Skeletal muscle satellite cell (primary cell): ENCODE results near the gene POU2F2.
A peak's percentile ranks its signal among the peaks of the same experiment; 100 is the strongest.

ENCODE experiments used
- H3K27me3 ChIP-seq: 2 replicates; pipeline ENCODE4 v1.7.0; 2013; ENCODE audit warnings: low read length; ENCODE audit not compliant: control insufficient read depth, insufficient read depth
- H3K36me3 ChIP-seq: 2 replicates; pipeline ENCODE4 v1.7.0; 2013; ENCODE audit warnings: mild to moderate bottlenecking, control low read depth, low read length; ENCODE audit not compliant: insufficient read depth
- H3K4me1 ChIP-seq: 2 replicates; pipeline ENCODE4 v1.7.0; 2013; ENCODE audit warnings: low read length; ENCODE audit not compliant: control insufficient read depth, insufficient read depth
- H3K4me2 ChIP-seq: 2 replicates; pipeline ENCODE4 v1.7.0; 2013; ENCODE audit warnings: mild to moderate bottlenecking, low read length
- H3K4me3 ChIP-seq: 2 replicates; pipeline ENCODE4 v1.7.0; 2013; ENCODE audit warnings: low read length
- H3K9ac ChIP-seq: 2 replicates; pipeline ENCODE4 v1.7.0; 2013; ENCODE audit warnings: mild to moderate bottlenecking, low read depth, low read length, moderate library complexity
- H3K9me3 ChIP-seq: replicated peaks from 2 replicates; pipeline ENCODE4 v1.7.0; 2013; ENCODE audit warnings: mild to moderate bottlenecking, control low read depth, low read length

Gene POU2F2

DNA sequence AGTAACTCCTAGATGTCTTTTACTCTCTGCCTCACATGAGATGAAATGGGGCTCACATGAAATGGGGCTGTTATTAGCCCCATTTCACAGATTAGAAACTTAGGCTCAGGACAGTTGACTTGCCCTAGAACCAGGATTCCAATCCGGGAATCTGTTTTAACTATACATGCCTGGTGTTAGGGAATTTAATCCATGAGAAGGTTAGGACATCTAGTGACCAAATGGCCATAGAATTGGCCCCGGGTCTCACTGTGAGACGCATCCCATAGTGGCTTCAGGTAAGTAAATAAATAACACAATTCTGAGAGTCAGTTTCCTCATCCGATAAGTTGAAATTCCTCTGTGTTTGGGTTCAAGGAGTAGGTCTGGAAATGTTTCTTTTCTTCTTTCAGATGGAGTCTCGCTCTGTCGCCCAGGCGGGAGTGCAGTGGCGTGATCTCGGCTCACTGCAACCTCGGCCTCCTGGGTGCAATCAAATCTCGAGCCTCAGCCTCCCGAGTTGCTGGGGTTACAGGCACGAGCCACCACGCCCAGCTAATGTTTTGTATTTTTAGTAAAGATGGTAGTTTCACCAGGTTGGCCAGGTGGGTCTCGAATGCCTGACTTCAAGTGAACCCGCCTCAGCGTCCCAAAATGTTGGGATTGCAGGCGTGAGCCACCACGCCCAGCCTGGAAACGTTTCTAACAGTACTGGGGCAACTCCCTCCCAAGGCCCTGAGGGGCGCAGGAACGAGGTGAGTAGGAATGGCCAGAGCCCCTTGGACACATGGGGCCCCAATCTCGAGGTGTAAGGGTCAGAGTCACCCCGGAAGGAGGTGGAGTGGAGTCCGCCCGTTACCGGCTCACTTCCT, 57.5 kb downstream of the POU2F2 start:
- Histone ChIP-seq H3K27me3 (peaks cover 10% of the 10 kb centered on the region), H3K4me3 (peak overlapping the region; percentile 88), H3K4me2 (peak overlapping the region; percentile 92), H3K4me1 (peaks cover 32% of the 10 kb centered on the region), H3K9me3 (no peaks in the 10 kb centered on the region), H3K36me3 (peaks cover 14% of the 10 kb centered on the region), H3K9ac (peak overlapping the region; percentile 92)

DNA sequence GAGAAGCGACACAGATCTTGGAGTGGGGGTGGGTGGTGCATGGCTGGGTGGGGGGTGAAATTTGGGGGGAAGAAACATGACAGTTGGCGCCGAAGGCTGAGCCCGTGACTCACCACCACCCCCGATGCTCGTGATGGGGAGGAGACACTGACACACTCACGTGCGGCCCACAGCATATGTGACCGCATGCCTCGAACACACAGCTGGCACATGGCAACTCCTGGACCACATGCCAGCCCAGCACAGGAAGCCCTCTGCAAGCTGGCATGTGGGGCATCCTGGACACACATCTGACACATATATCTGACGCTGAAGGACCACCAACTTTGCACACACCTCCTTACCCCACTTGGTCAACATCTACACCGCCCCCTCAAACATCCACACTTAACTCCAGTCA, 61.0 kb downstream of the POU2F2 start:
- Histone ChIP-seq H3K9ac (no peak overlapping the region), H3K9me3 (no peaks in the 10 kb centered on the region), H3K4me1 (peaks cover 7% of the 10 kb centered on the region)

DNA sequence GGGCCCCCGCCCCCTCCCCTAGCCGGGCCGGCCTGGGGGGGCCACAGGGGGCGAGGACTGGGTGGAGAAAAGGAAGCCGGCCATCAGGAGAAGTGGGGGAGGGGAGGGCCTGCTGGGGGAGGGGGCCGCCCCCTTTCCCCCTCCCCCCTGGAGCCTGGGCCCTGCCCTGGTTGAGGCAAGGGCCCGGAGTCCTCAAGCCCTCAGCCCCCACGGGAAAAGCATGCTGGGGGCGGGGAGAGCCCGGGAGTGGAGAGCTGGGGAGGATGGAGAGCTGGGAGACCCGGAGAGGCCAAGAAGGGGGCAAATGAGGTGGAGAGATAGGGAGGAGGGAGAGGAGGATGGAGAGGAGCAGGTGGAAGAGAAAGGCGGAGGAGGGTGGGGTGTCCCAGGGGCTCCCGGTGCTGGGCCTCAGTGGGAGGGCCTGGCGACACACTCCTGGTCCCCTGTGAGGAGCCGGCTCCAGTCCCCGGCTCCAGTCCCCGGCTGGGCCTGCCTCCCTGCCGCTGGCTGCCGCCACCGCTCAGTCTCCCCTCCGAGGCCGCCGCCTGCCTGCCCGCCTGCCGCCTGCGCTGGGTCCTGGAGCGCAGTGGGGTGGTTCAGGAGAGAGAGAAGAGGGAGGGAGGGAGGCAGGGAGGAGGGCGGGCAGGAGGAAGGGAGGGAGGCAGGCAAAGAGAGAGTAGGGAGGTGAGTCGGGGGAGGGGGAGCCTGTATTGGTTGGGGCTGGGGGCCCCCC, 62.5 kb downstream of the POU2F2 start, which contains the start of gene GRIK5:
TSS of gene GRIK5 (minus strand) at position 588 of the 733 bp plus-strand sequence. CDS start 4,436 bp downstream, outside the sequence.
- Histone ChIP-seq H3K4me3 (no peak within 1 kb of the TSS), H3K27me3 (peaks cover 48% of the 10 kb centered on the region), H3K9ac (no peak within 1 kb of the TSS), H3K4me2 (no peak within 1 kb of the TSS), H3K9me3 (no peaks in the 10 kb centered on the region), H3K4me1 (peaks cover under 1% of the 10 kb centered on the region), H3K36me3 (no peaks in the 10 kb centered on the region)

More for the DNA sequence above, 61.0 kb downstream of the POU2F2 start:
- H3K36me3 ChIP-seq, result no peaks in the 10 kb centered on the region
- H3K27me3 ChIP-seq, result peaks cover 40% of the 10 kb centered on the region
- H3K4me3 ChIP-seq, result no peak overlapping the region
- no peak overlapping the region for H3K4me2 ChIP-seq

DNA sequence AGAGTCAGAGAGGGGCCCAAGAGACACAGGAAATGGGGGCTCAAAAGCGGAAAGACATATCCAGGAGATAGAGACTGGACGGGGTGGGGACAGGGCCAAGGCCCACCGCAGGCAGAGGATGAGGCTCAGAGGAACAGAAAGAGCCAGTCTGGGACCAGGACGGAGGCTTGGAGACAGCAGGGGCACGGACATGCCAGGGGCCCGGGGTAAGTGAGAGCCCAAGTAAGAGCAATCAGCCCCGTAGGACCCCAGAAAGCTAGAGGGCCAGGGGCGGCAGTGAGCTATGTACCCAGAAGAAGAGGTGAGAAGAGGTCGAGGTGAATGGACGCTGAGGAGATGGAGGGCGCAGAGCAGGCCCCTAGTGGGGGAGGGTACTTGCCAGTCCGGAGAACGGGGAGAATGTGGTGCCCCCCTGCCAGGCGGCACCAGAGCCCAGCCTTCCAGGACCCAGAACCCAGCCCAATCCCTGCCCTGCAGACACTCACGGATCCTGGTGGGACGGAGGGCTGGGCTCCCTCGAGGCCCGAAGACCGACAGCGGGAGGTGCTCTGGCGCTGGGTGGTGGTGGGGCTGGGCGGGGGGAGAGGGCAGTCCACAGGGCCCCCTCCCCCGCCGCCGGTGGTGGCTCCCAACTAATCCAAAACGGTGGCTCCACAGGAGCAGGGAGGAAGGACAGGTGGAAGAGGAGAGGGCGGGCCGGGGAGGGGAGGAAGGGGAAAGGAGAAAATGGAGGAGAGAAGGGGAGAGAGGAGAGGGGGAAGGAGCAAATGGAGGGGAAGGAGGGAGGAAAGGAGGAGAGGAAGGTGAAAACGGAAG, 63.3 kb downstream of the POU2F2 start:
- Histone ChIP-seq H3K4me2 (no peak overlapping the region), H3K4me1 (no peaks in the 10 kb centered on the region), H3K9me3 (no peaks in the 10 kb centered on the region), H3K9ac (no peak overlapping the region), H3K4me3 (no peak overlapping the region), H3K36me3 (no peaks in the 10 kb centered on the region), H3K27me3 (peaks cover 55% of the 10 kb centered on the region)

DNA sequence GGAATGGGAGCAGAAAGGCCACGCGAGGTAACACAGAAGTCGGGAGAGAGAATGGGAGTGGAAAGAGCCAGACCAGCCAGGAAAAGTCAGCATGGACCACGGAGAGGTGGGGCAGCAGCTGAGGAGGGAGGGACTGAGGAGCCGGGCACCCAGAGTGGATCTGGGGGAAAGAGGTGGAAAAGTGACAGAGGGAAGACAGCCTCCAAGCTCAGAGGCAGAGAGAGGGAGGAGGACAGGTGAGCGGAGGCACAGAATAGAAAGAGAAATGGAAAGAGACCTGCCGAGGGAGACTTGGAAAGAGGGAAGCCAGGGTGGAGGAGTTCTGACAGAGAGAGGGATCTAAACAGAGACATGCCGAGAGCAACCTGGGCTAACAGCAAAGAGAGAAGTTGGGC, 63.9 kb downstream of the POU2F2 start:
- H3K4me3 ChIP-seq, result no peak overlapping the region
- no peaks in the 10 kb centered on the region for H3K36me3 ChIP-seq
- H3K4me1 ChIP-seq, result no peaks in the 10 kb centered on the region
- H3K27me3 ChIP-seq, result peaks cover 60% of the 10 kb centered on the region
- H3K4me2 ChIP-seq, result no peak overlapping the region
- no peak overlapping the region for H3K9ac ChIP-seq
- no peaks in the 10 kb centered on the region for H3K9me3 ChIP-seq

DNA sequence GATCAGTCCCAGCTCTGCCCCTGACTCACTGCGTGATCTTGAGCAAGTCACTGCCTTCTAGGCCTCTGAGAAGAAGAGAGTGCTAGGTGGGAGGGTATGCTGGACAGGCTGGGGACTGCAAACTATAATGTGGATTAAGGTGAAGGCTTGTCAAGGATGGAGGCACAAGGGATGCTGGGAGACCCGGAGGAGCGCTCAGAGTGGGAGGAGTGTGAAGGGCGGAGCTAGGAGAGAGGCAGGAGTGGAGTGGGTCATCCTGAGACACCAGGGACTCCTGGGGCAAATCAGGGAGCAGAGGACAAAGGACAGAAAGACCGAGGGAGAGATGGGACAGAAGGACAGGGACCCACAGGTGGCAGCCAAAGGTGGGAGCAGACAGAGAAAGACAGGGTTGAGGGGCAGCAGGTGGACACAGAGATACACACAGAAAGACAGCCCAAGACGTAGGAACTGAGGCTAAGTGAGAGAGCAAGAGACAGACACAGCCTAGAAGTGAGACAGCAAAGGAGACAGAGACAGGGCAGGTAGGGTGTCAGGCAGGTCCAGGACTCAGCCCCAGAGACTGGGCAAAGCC, 64.8 kb downstream of the POU2F2 start:
- Histone ChIP-seq H3K4me3 (no peak overlapping the region), H3K4me2 (no peak overlapping the region), H3K9me3 (no peaks in the 10 kb centered on the region), H3K9ac (no peak overlapping the region), H3K27me3 (peaks cover 65% of the 10 kb centered on the region), H3K36me3 (no peaks in the 10 kb centered on the region), H3K4me1 (no peaks in the 10 kb centered on the region)

DNA sequence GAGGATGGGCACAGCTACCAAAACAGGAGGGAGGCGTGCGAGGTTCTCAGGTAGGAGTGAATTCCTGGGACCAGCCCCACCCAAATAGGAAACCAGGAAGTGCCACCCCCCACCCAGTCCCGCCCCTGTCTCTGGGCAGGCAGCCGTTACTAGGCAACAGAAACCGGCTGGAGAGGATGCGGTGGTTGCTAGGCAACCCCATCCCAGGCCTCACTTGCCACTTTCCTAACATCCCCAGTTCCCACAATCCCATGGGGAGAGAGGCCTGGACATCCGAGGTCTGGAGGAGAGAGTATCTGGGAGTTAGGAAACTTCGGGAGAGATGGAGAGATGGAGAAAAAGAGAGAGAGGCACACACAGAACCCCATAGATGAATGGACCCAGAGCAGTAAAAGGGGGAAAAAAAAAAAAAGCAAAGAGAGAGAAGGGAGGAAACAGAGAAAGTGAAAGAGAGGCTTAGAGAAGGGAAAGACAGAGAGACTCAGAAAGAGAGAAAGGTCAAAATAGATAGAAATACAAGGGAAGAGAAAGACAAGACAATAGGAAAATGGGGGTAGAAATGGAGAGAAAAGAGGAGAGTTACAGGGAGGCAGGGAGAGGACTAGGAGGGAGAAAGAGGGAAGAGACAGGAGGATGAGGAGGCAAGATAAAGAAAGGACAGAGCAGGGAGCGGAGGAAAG, 66.0 kb downstream of the POU2F2 start:
- Histone ChIP-seq H3K4me2 (no peak overlapping the region), H3K9me3 (no peaks in the 10 kb centered on the region), H3K4me3 (no peak overlapping the region), H3K4me1 (no peaks in the 10 kb centered on the region), H3K27me3 (peaks cover 65% of the 10 kb centered on the region), H3K36me3 (no peaks in the 10 kb centered on the region), H3K9ac (no peak overlapping the region)

DNA sequence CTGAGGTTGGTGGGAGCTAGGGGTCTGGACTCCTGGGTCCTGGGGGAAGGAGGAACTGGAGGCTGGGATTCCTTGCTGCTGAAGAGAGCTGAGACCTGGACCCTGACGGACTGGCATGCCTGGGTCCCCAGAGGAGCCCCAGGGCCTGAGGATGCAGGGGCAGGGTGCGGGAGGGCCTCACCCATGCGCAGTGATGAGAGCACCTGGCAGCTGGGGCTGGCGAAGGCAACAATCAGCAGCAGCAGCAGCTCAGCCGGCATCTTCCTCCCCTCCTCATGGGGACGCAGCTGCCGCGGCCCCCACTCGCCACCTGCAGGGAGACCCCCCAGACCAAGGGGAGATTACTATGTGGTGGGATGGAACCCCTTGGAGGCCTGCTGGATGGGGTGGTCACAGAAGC, 66.7 kb downstream of the POU2F2 start:
- H3K4me1 ChIP-seq, result no peaks in the 10 kb centered on the region

DNA sequence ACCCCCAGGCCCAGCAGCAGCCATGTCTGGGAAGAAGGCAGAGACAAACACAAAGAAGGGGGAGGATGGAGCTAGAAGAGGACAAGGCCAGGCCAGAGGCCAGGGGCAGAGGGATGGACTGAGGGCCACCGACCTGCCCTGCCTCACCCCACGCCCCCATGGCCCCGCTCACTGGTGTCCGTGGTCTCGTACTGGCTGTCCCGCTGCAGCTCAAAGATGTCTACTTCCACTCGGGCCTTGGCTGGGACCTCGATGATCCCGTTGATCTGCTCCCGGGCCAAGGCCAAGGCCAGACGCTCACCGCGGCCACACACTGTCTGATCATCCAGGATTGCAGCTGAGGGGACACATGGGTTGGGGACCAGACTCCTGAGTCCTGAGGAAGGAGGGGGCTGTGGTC, 67.2 kb downstream of the POU2F2 start:
- H3K4me2 ChIP-seq, result no peak overlapping the region

More for the DNA sequence above, 66.7 kb downstream of the POU2F2 start:
- peaks cover 63% of the 10 kb centered on the region for H3K27me3 ChIP-seq
- no peak overlapping the region for H3K4me2 ChIP-seq
- H3K9ac ChIP-seq, result no peak overlapping the region
- no peaks in the 10 kb centered on the region for H3K36me3 ChIP-seq
- no peaks in the 10 kb centered on the region for H3K9me3 ChIP-seq
- no peak overlapping the region for H3K4me3 ChIP-seq

DNA sequence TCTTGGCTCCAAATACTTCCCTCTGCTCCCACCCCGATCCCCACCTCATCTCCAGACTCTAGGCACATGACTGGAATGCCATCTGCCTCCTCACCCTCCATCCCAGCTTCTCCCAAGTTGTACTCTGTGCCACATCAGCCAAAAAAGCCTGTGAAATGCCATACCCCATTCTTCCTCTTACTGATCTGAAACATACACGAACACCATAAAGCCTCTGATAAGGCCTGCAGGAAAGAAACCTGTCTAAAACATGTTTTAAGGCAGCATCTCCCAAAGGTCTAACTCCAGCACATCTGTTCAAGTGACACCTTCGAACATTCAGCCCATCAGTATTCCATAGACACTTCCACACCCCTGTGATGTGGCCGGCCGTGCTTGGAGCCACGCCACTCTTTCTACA, 67.8 kb downstream of the POU2F2 start:
- H3K27me3 ChIP-seq, result peaks cover 61% of the 10 kb centered on the region
- H3K9me3 ChIP-seq, result no peaks in the 10 kb centered on the region
- H3K9ac ChIP-seq, result no peak overlapping the region
- no peak overlapping the region for H3K4me3 ChIP-seq
- H3K36me3 ChIP-seq, result no peaks in the 10 kb centered on the region
- H3K4me1 ChIP-seq, result no peaks in the 10 kb centered on the region
- H3K4me2 ChIP-seq, result no peak overlapping the region

More for the DNA sequence above, 67.2 kb downstream of the POU2F2 start:
- Histone ChIP-seq H3K4me3 (no peak overlapping the region), H3K27me3 (peaks cover 61% of the 10 kb centered on the region), H3K9me3 (no peaks in the 10 kb centered on the region), H3K9ac (no peak overlapping the region), H3K36me3 (no peaks in the 10 kb centered on the region), H3K4me1 (no peaks in the 10 kb centered on the region)
